ENCODE data around the gene SRCIN1. TPM values are rescaled to one million over a fixed set of nuclear protein-coding genes. Genes with fewer than 3 reads are reported as not detected.

The SRCIN1 gene
- total RNA-seq (2014; rRNA removed) = 1.8 and 2.6 TPM in 2 replicates
- percentile 26 among the genes with signal in this experiment for Bru-seq, nascent RNA
- percentile 20 among the genes with signal in this experiment for BruChase-seq, experiment 1, labeled RNA remaining after a 6-hour chase
- percentile 22 among the genes with signal in this experiment for BruChase-seq, experiment 2, labeled RNA remaining after a 2-hour chase
- long read RNA-seq, partial matches to known transcripts = 0 of 2 reads
- long read RNA-seq, other reads (novel, unspliced or antisense) = 2 of 2 reads

DNA sequence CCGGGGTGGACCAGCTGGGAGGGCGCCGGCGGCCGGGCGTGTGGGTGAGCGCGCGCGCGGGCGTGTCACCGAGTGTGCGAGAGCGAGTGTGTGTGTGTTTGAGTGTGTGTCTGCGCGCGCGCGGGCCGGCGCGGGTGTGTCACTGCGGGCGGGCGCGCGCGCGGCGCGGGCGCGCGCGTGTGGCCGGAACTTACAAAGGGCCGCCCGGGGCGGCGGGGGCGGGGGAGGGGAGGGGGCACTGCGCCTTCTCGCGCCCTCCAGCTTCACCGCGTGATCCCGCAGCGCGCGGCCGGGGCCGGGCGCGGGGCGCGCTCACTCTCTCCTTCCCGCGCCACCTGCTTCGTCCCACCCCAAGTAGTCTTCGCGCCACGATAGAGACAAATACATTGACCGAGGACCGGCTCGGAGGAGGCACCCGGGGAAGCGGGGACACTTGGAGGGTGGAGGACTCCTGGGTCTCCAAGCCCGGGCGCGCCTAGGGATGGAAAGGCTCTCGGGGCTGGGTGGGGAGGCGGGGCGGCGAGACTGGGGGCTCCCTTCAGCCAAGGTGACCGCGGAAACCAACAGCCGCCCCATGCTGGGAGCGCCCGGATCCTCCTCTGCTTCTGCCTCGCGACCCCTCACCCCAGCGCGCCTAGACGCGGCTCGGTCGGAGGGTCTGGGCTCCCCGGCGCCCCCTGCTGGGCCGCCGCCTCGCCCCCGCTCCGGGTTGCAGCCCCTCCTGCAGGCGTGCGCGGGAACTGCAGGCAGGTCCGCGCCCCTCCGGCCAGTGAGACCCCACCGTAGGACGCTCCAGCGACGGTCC lies at the start of gene SRCIN1:
SRCIN1 (minus strand) TSS at position 112 of the 805 bp plus-strand sequence. CDS start 247 bp downstream, outside the sequence.
- Histone ChIP-seq H3K9me2 (replicated peaks; ENCODE audit: low read length) (no peaks in the 10 kb centered on the region), H3K9me3 (ENCODE audit: low read length) (no peaks in the 10 kb centered on the region), H3K4me2 (ENCODE audit: low read length) (peak within 1 kb of the TSS; percentile 83), H3K36me3 (ENCODE audit: low read depth, low read length) (no peaks in the 10 kb centered on the region), H3K79me2 (ENCODE audit: low read length) (no peaks in the 10 kb centered on the region), H4K20me1 (ENCODE audit: low read length) (no peaks in the 10 kb centered on the region), H3K4me3 (ENCODE audit: low read length) (peak within 1 kb of the TSS; percentile 64), H3K9ac (ENCODE audit: low read length) (0 out of 2 replicates have a peak within 1 kb of the TSS, but pooled peaks have one; percentile 22), H3K4me1 (ENCODE audit: insufficient read depth, low read length) (peaks cover 10% of the 10 kb centered on the region), H2AFZ (ENCODE audit: low read length) (peak within 1 kb of the TSS; percentile 79), H3F3A (ENCODE audit: low read length, unreplicated experiment) (no peaks in the 10 kb centered on the region), H3K27me3 (ENCODE audit: low read length) (no peaks in the 10 kb centered on the region), H3K27ac (ENCODE audit: low read length) (no peak within 1 kb of the TSS)
- no peak for TF ChIP-seq EZH2phosphoT487 (IDR thresholded peaks at IDR 0.05; ENCODE audit: borderline replicate concordance, low read length)
- TF ChIP-seq, protein P1, sequence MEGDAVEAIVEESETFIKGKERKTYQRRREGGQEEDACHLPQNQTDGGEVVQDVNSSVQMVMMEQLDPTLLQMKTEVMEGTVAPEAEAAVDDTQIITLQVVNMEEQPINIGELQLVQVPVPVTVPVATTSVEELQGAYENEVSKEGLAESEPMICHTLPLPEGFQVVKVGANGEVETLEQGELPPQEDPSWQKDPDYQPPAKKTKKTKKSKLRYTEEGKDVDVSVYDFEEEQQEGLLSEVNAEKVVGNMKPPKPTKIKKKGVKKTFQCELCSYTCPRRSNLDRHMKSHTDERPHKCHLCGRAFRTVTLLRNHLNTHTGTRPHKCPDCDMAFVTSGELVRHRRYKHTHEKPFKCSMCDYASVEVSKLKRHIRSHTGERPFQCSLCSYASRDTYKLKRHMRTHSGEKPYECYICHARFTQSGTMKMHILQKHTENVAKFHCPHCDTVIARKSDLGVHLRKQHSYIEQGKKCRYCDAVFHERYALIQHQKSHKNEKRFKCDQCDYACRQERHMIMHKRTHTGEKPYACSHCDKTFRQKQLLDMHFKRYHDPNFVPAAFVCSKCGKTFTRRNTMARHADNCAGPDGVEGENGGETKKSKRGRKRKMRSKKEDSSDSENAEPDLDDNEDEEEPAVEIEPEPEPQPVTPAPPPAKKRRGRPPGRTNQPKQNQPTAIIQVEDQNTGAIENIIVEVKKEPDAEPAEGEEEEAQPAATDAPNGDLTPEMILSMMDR (conservative IDR thresholded peaks at IDR 0.05; ENCODE audit: low read depth, low read length) = peak; percentile 94
- DNase-seq (peak; percentile 57), ATAC-seq (peak; percentile 42)
- CTCF ChIA-PET = no interaction called here
- BruUV-seq (replicated peaks) = no TSS peak
- intact Hi-C loops (cut with micrococcal nuclease) = no loop called here
- POLR2A ChIA-PET (ENCODE audit: unreplicated experiment) = no interaction called here

GRCh38 chr17:38654411-38655398 lies 49.0 kb upstream of the SRCIN1 start:
- Histone ChIP-seq H3K4me2 (ENCODE audit: low read length) (no peak overlapping the region), H3K9me3 (ENCODE audit: low read length) (no peaks in the 10 kb centered on the region), H4K20me1 (ENCODE audit: low read length) (no peaks in the 10 kb centered on the region), H3K79me2 (ENCODE audit: low read length) (no peaks in the 10 kb centered on the region), H2AFZ (ENCODE audit: low read length) (no peak overlapping the region), H3K4me1 (ENCODE audit: insufficient read depth, low read length) (no peaks in the 10 kb centered on the region), H3K27me3 (ENCODE audit: low read length) (no peaks in the 10 kb centered on the region; the same call in 1 of the 2 replicates), H3K36me3 (ENCODE audit: low read depth, low read length) (no peaks in the 10 kb centered on the region), H3K4me3 (ENCODE audit: low read length) (no peak overlapping the region), H3K27ac (ENCODE audit: low read length) (no peak overlapping the region), H3K9ac (ENCODE audit: low read length) (no peak overlapping the region), H3K9me2 (replicated peaks; ENCODE audit: low read length) (no peaks in the 10 kb centered on the region), H3F3A (ENCODE audit: low read length, unreplicated experiment) (no peaks in the 10 kb centered on the region)
- intact Hi-C loops (cut with micrococcal nuclease) = no loop called here
- ChIA-PET POLR2A (ENCODE audit: unreplicated experiment) (no interaction called here), CTCF (no interaction called here)
- TF ChIP-seq EZH2phosphoT487 (IDR thresholded peaks at IDR 0.05; ENCODE audit: borderline replicate concordance, low read length) (no peak), EZH2 (IDR thresholded peaks at IDR 0.05; ENCODE audit: low read length, unreplicated experiment) (no peak)
- TF ChIP-seq, protein P1 (conservative IDR thresholded peaks at IDR 0.05; ENCODE audit: low read depth, low read length) = no peak
- ATAC-seq (no peak), DNase-seq (no peak)
- BruUV-seq (replicated peaks) = no TSS peak

All from PC-3 (cell line).